ENCODE data around the gene GPX4. TPM values are rescaled to one million over a fixed set of nuclear protein-coding genes. Genes with fewer than 3 reads are reported as not detected.
A peak's percentile ranks its signal among the peaks of the same experiment; 100 is the strongest.

GPX4 gene
- total RNA-seq, 1 experiment from 2014 or later: 355 TPM

DNA sequence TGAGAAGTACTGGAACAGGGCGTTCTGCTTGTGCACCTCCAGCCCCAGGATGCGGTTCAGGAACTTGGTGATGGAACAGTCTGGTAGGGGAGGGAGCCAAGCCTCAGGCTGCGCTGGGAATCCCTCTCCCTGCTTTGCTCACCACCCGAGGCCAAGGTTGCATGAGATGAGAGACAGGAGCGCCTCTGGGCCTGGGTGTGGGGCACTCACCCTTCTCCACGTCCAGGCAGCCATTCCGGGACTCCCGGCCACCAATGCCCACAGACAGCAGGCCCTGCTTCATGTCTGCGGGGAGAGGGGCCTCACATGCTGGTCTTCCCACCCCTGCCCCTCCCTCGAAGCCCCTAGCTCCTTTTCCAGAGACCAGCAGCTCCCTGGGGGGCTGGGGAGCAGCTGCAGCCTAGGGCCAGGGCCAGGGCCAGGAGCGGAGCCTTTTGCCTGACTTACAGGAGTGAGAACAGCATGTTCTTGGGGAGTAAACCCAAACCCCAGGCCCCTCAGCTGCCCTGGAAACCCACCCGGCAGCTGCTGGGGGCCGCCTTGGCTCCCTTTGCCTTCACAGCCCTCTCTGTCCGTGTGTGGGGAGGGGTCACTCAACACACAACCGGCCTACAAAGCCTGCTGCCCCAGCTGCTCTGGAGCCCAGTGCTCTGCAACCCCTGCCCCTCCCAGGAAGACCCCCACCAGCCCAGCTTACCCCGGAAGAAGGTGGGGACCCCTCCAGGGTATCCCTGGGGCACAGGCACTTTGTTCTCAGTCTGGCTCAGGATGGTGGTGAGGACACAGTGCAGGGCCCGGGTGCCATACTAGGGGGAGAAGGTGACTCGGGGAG, 7.2 kb downstream of the GPX4 start:
- peaks cover 0 to 13% (median 1%) of the 10 kb centered on the region in 3 experiments; a peak in 3 of 7 replicates for H3K36me3 Mint-ChIP-seq (ENCODE audit: insufficient read depth in 1 of 3, low read depth in 3 of 3)
- H3K4me1 Mint-ChIP-seq: peaks cover 2 to 9% of the 10 kb centered on the region in 2 experiments; a peak in 3 of 4 replicates
- H3T11ph ChIP-seq (ENCODE audit: low read length): no peak overlapping the region
- H3K18ac ChIP-seq (ENCODE audit: insufficient read length, low read depth, low read length): no peak overlapping the region
- no peaks in the 10 kb centered on the region for H3K9me3 ChIP-seq (ENCODE audit: control insufficient read depth, low read depth, low read length)
- H3K27me3 ChIP-seq (ENCODE audit: insufficient read depth, low read length): no peaks in the 10 kb centered on the region
- no peak overlapping the region for H2AFZ ChIP-seq (ENCODE audit: low read length)
- no peaks in the 10 kb centered on the region for H3K9me3 Mint-ChIP-seq
- H3K9ac ChIP-seq (ENCODE audit: extremely low read depth, insufficient read length, low read length): no peak overlapping the region
- H2BK12ac ChIP-seq (ENCODE audit: insufficient read length, low read depth, low read length): no peak overlapping the region
- H4K8ac ChIP-seq (replicated peaks; ENCODE audit: insufficient read length, low read depth, low read length): no peak overlapping the region
- H3K4me3 Mint-ChIP-seq: no peak overlapping the region
- no peak overlapping the region for H3K56ac ChIP-seq (ENCODE audit: insufficient read length, low read depth, low read length)
- H3K27me3 Mint-ChIP-seq (ENCODE audit: low read depth): peaks cover 2% of the 10 kb centered on the region
- WGBS (ENCODE audit: extremely low coverage, insufficient read length, low lambda C conversion rate): no CpG with 5 or more reads among the region's 18 CpGs
- no peaks in the 10 kb centered on the region for H3K23me2 ChIP-seq (ENCODE audit: insufficient read length, low read depth, low read length, poor library complexity, severe bottlenecking)
- no peak overlapping the region for H3K4me2 ChIP-seq (ENCODE audit: insufficient read depth, insufficient read length, low read length)
- no peak overlapping the region for H3K4ac ChIP-seq (ENCODE audit: low read depth, low read length)
- no peaks in the 10 kb centered on the region for H3K79me1 ChIP-seq (ENCODE audit: insufficient read depth, low read depth, low read length, poor library complexity, severe bottlenecking)
- no peaks in the 10 kb centered on the region for H4K20me1 ChIP-seq (ENCODE audit: control insufficient read depth, insufficient read depth, insufficient read length)
- no peak overlapping the region for H2BK120ac ChIP-seq (ENCODE audit: low read depth, low read length, poor library complexity, severe bottlenecking)
- H3K4me1 ChIP-seq (ENCODE audit: insufficient read depth, low read length): no peaks in the 10 kb centered on the region
- 0 out of 7 replicates have a peak overlapping the region, but pooled peaks of 1 of the 3 experiments have one; percentile 55 for H3K27ac Mint-ChIP-seq
- H4K5ac ChIP-seq (ENCODE audit: insufficient read length, low read depth, low read length): no peak overlapping the region
- no peak for DNase-seq
- TF ChIP-seq, protein P1, sequence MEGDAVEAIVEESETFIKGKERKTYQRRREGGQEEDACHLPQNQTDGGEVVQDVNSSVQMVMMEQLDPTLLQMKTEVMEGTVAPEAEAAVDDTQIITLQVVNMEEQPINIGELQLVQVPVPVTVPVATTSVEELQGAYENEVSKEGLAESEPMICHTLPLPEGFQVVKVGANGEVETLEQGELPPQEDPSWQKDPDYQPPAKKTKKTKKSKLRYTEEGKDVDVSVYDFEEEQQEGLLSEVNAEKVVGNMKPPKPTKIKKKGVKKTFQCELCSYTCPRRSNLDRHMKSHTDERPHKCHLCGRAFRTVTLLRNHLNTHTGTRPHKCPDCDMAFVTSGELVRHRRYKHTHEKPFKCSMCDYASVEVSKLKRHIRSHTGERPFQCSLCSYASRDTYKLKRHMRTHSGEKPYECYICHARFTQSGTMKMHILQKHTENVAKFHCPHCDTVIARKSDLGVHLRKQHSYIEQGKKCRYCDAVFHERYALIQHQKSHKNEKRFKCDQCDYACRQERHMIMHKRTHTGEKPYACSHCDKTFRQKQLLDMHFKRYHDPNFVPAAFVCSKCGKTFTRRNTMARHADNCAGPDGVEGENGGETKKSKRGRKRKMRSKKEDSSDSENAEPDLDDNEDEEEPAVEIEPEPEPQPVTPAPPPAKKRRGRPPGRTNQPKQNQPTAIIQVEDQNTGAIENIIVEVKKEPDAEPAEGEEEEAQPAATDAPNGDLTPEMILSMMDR (conservative IDR thresholded peaks at IDR 0.05): no peak
- H2AK5ac ChIP-seq (ENCODE audit: insufficient read length, low read length): no peak overlapping the region
- no peak overlapping the region for H2BK20ac ChIP-seq (ENCODE audit: low read depth, low read length, poor library complexity, severe bottlenecking)
- H3K23ac ChIP-seq (ENCODE audit: insufficient read length, low read depth, low read length): no peak overlapping the region
- H3K14ac ChIP-seq (ENCODE audit: insufficient read depth, low read length): no peak overlapping the region
- no peak overlapping the region for H3K27ac ChIP-seq (ENCODE audit: insufficient read length, low read depth, low read length)
- no peak overlapping the region for H2BK5ac ChIP-seq (ENCODE audit: insufficient read length, low read length)
- no peak overlapping the region for H2BK15ac ChIP-seq (ENCODE audit: low read depth, low read length)
- H3K79me2 ChIP-seq (ENCODE audit: insufficient read depth, low read length): no peaks in the 10 kb centered on the region
- H4K91ac ChIP-seq (ENCODE audit: insufficient read length, low read depth, low read length): no peak overlapping the region
